Tongue (tissue), 2 donors: Measurements from ENCODE around the gene CFAP61. TPM values are rescaled to one million over a fixed set of nuclear protein-coding genes. Genes with fewer than 3 reads are reported as not detected.
"Not testable (repeated sequence)": the region's sequence is repeated elsewhere in the genome, so short reads cannot be mapped to it uniquely, and the experiment has no call there.

ENCODE experiments used
- DNase-seq: peaks from one replicate; pipeline ENCODE4 v3.0.0-alpha.2; 2015
- total RNA-seq: library from RNA; depleted of rRNA; stranded (reverse); fragments of >200 nt; gene quantifications from one replicate; pipeline ENCODE4 v1.2.3, GENCODE V29; 2014

Gene CFAP61
- total RNA-seq, 1 donor from 2014 or later = 2.2 TPM

- no peak for DNase-seq
Observed at GRCh38 chr20:20231528-20232298, 179.4 kb downstream of the CFAP61 start.

GRCh38 chr20:20233041-20233514, 180.7 kb downstream of the CFAP61 start:
- peak; percentile 27 for DNase-seq

GRCh38 chr20:20235681-20236080, 183.3 kb downstream of the CFAP61 start:
- DNase-seq = no peak

- peak; percentile 59 for DNase-seq
Observed at GRCh38 chr20:20237093-20237959, 185.0 kb downstream of the CFAP61 start.

- no peak for DNase-seq
Observed at GRCh38 chr20:20241976-20242375, 189.6 kb downstream of the CFAP61 start.

- DNase-seq = not testable (repeated sequence)
Observed at GRCh38 chr20:20244384-20244783, 192.1 kb downstream of the CFAP61 start.

GRCh38 chr20:20246996-20247633, 194.8 kb downstream of the CFAP61 start:
- DNase-seq = no peak

GRCh38 chr20:20248620-20249200, 196.4 kb downstream of the CFAP61 start:
- no peak for DNase-seq

GRCh38 chr20:20251317-20251716, 199.0 kb downstream of the CFAP61 start:
- no peak for DNase-seq

GRCh38 chr20:20251836-20252235, 199.5 kb downstream of the CFAP61 start:
- DNase-seq = peak; percentile 28

- no peak for DNase-seq
Observed at GRCh38 chr20:20253039-20253743, 200.9 kb downstream of the CFAP61 start.

- DNase-seq = no peak
Observed at GRCh38 chr20:20253744-20254330, 201.5 kb downstream of the CFAP61 start.

GRCh38 chr20:20255099-20255498, 202.8 kb downstream of the CFAP61 start:
- DNase-seq = no peak

GRCh38 chr20:20259533-20259932, 207.2 kb downstream of the CFAP61 start:
- no peak for DNase-seq

- DNase-seq = peak; percentile 10
Observed at GRCh38 chr20:20261159-20261558, 208.8 kb downstream of the CFAP61 start.

GRCh38 chr20:20265210-20265609, 212.9 kb downstream of the CFAP61 start:
- no peak for DNase-seq

GRCh38 chr20:20266552-20266951, 214.2 kb downstream of the CFAP61 start:
- DNase-seq = no peak

- DNase-seq = no peak
Observed at GRCh38 chr20:20267685-20268370, 215.5 kb downstream of the CFAP61 start.

- DNase-seq = no peak
Observed at GRCh38 chr20:20271271-20271670, 218.9 kb downstream of the CFAP61 start.

- DNase-seq = no peak
Observed at GRCh38 chr20:20272686-20273085, 220.4 kb downstream of the CFAP61 start.

GRCh38 chr20:20273286-20273685, 221.0 kb downstream of the CFAP61 start:
- no peak for DNase-seq
